Measurements from ENCODE around the gene CDKAL1.

CDKAL1 gene

GRCh38 chr6:20554326-20554725, 20.1 kb downstream of the CDKAL1 start:
- DNase-seq (ENCODE audit: low read depth, low spot score) = no peak

- DNase-seq (ENCODE audit: low read depth, low spot score) = no peak
Observed at GRCh38 chr6:20554817-20555216, 20.6 kb downstream of the CDKAL1 start.

DNA sequence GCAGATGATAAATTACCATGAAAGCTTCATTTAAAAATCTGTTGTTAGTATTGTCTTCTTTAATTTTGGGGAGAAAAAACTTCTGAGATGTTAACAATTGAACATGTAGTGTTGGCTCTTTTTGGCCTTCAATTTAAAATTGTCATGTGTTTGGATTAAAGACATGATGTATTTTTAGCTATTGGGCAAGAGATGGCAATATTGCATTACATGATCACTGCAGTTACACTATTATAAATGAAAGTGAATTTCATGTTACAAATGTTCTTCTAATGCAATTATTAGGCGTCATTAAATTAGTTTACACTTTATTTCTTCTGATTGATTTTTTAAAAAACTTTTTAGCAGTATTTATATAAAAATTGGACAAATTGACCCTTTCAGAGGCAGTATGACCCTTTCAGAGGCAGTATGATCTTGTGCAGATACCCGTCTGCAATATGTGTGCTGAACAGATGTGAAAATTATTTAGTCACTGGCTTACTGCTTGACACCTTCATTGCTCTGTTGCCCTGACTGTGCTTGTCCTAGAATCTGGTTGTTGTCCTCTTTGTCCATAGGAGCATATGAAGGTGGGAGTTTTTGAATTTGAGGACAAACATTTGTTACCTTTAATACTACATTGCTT, 25.8 kb downstream of the CDKAL1 start:
- no peak for DNase-seq (ENCODE audit: low read depth, low spot score)

- DNase-seq (ENCODE audit: low read depth, low spot score) = no peak
Observed at GRCh38 chr6:20563377-20563776, 29.1 kb downstream of the CDKAL1 start.

GRCh38 chr6:20564269-20564668, 30.0 kb downstream of the CDKAL1 start:
- DNase-seq (ENCODE audit: low read depth, low spot score) = no peak

- no peak for DNase-seq (ENCODE audit: low read depth, low spot score)
Observed at GRCh38 chr6:20564777-20565176, 30.5 kb downstream of the CDKAL1 start.

DNA sequence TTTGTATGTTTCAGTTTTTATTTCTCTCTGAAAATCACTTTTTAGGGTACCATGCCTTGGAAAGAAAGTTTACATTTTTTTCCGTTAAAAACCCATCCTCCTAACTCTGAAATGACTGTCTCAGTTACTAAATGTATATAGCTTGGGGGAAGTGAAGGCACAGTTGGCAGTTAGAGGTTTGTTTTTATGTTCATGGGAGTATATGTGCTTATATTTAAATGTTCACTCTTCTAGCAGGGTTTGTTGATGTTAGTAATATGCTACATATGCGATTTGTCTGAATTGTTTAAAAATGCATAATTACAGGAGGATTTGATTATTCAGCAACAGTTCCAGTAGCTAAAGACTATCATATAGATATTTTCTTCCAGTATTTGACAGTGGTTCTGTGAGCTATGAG, 31.1 kb downstream of the CDKAL1 start:
- DNase-seq (ENCODE audit: low read depth, low spot score) = no peak

- no peak for DNase-seq (ENCODE audit: low read depth, low spot score)
Observed at GRCh38 chr6:20566109-20566508, 31.9 kb downstream of the CDKAL1 start.

GRCh38 chr6:20569000-20569610, 34.8 kb downstream of the CDKAL1 start:
- DNase-seq (ENCODE audit: low read depth, low spot score) = no peak

- DNase-seq (ENCODE audit: low read depth, low spot score) = no peak
Observed at GRCh38 chr6:20571261-20571660, 37.0 kb downstream of the CDKAL1 start.

DNA sequence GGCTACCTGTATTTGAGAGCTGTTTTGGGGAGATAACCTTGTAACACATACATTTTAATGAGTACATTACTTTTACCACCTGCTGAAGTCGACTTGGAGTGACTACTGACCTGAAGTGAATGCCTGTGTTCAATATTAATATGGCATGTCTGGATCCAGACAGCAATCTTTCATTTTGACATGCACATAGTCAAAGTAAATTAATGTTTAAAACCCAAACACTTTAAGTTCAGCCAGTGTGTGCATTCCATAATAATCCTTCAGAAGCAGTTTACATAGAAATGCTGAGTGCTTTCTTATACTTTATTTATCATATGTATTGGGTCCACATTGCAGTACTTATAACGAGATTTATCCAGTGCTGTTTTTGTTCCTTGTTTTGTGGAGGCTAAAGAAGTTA, 38.0 kb downstream of the CDKAL1 start:
- no peak for DNase-seq (ENCODE audit: low read depth, low spot score)

- DNase-seq (ENCODE audit: low read depth, low spot score) = no peak
Observed at GRCh38 chr6:20572940-20573339, 38.7 kb downstream of the CDKAL1 start.

DNA sequence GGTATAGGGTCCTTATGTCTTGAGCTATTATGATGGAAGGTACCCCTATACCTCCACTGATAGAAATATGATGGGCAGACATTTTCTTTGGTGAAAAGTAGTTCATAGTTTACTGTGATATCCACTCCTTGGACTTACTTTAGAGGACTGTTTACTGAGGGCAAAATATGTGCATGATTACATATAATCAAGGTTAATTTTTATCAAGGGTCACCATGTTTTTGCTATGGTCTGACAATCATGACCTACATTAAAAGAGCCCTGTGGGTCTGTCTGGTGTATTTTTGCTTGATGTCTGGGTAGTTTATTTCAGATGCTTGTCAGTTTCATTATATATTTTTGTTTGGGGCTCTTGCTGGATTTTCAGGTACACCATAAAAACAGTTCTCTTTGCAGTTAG, 40.1 kb downstream of the CDKAL1 start:
- DNase-seq (ENCODE audit: low read depth, low spot score) = no peak

GRCh38 chr6:20575125-20575524, 40.9 kb downstream of the CDKAL1 start:
- DNase-seq (ENCODE audit: low read depth, low spot score) = no peak

GRCh38 chr6:20575704-20576451, 41.6 kb downstream of the CDKAL1 start:
- DNase-seq (ENCODE audit: low read depth, low spot score) = no peak

DNA sequence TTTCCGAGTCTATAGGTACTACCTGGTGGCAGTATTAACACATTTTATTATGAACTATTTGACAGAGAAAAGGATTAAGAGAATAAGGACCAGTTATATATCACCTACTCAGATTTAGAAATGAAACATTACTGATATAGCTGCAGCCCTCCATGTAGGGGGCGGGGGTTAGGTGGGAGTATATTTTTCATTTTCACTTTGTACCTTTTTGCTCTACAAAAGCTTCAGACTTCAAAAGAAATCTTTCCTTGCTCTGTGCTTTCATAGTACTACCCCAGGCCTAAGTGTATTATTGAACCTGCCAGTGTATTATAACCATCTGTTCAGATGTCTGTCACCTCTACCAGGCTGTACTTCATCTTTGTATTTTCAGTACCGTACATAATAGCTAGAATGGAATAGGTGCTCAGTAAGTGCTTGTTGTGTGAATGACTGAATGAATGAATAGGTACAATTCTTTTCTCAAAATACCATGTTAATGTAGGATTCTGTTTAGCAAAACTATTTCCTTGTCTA, 43.0 kb downstream of the CDKAL1 start:
- no peak for DNase-seq (ENCODE audit: low read depth, low spot score)

GRCh38 chr6:20581070-20581469, 46.8 kb downstream of the CDKAL1 start:
- DNase-seq (ENCODE audit: low read depth, low spot score) = no peak

DNA sequence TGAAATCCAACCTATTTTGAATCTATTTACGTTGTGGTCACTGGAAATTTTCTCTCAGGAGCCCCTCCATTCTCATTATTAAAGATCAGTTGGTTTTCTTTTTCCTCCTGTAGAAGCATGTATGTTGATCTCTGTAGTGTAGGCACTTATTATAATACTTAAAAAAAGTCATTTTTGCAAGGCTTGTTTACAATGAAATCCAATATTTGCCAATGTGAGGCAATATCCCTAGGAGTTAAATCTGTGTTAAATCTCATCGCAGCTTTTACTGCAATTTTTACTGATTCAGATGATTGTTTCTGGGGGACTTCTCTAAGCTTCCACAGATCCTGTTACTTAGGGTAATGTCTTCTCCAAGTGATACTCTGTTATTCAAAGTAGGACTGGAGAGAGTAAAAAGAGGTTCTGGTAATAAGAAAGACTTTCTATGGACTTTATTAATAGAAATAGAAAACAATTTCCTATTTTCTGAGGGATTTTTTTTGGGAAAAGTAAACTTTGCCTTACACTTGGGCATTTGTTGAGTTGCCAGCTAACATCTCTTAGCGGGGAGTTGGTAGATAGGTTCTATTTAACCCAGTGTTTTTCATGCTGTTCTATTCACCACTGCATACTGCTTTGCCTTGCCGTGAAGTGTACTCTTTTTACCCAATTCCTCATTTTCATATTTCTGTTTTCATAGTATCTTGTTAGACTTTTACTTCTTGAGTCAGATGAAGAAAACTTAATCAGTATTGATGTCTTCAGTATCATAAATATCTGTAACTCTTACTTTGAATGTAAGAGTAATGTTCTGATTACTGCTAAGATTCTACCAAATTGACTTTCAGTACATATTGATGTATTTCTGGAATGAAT, 48.6 kb downstream of the CDKAL1 start:
- DNase-seq (ENCODE audit: low read depth, low spot score) = no peak

GRCh38 chr6:20583444-20583800, 49.2 kb downstream of the CDKAL1 start:
- DNase-seq (ENCODE audit: low read depth, low spot score) = no peak

DNA sequence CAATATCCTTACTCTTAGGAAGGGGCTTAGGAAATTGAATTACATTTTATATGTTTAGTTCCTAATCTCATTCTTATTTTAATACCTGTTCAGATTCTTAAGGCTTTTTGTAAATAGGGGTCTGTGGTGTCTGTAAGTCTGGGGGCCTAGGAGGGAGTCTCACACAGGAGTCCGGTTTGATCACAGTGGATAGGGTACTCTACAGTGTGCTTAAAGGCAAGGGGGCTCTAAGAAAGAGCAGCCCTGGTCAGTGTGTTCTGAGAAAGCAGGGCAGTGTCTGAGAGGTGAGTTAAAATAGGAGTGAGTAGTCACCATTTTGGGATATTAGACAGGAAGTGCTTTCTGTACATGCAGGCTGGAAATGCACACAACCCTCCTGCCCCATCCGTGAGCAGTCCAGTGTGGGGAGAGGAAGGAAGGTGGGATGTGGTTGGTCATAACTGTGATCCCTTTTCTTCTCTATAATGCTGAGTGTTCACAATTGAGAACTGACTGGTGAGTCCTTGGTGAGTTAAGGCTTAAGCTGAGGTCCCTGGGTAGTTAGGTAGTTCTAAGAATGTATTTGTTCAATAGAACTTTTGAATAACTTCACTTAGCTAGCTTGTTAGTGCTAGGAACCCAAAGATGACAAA, 50.0 kb downstream of the CDKAL1 start:
- DNase-seq (ENCODE audit: low read depth, low spot score) = no peak

GRCh38 chr6:20589266-20589665, 55.0 kb downstream of the CDKAL1 start:
- DNase-seq (ENCODE audit: low read depth, low spot score) = no peak

Data from ELF-1 (cell line).